ENCODE data around the gene AGAP1.

Gene AGAP1

GRCh38 chr2:235492850-235493344, 946 bp upstream of the AGAP1 start:
- no peak for DNase-seq

DNA sequence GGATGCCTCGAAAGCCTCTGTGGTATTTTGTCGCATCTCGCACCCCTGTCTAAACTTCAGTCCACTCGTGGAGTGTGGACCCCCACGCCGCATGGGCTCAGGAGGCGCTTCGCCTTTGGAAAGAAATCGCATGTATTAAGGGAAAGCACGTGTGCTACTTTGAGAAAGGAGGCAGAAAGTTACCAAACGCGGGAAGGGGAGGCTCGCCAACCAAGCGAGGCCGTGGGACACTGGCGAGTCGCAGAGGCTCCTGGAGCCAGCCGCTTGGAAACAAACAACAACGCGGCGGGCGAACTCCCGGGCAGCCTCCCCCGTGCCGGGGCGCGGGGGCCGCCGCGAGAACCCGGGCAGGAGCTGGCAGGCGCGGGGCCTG, 455 bp upstream of the AGAP1 start:
- no peak for DNase-seq

GRCh38 chr2:235494716-235495372, 1.0 kb downstream of the AGAP1 start:
- DNase-seq: no peak

GRCh38 chr2:235495373-235496238, 1.8 kb downstream of the AGAP1 start:
- no peak for DNase-seq

- no peak for DNase-seq
Observed at GRCh38 chr2:235496239-235496621, 2.4 kb downstream of the AGAP1 start.

DNA sequence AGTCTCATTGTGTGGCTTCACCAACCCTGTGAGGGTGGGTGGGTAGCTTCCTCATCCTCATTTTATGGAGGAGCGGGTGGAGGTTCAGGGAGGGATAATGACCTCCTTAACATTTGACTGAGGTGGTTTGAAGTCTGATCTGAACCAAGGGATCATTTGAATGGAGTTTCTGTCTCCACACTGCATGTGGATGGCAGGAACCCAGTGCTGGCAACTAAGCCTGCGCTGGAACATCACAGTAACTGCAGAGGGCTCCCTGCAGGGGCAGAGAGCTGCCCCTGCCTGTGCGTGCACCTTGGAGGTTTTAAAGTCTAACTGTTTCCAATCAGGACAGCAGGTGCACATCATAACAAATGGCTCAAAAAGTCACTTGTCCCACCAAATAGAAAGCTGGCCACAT, 3.3 kb downstream of the AGAP1 start:
- DNase-seq: no peak

- no peak for DNase-seq
Observed at GRCh38 chr2:235498541-235498940, 4.7 kb downstream of the AGAP1 start.

GRCh38 chr2:235498946-235499812, 5.3 kb downstream of the AGAP1 start:
- DNase-seq: no peak

DNA sequence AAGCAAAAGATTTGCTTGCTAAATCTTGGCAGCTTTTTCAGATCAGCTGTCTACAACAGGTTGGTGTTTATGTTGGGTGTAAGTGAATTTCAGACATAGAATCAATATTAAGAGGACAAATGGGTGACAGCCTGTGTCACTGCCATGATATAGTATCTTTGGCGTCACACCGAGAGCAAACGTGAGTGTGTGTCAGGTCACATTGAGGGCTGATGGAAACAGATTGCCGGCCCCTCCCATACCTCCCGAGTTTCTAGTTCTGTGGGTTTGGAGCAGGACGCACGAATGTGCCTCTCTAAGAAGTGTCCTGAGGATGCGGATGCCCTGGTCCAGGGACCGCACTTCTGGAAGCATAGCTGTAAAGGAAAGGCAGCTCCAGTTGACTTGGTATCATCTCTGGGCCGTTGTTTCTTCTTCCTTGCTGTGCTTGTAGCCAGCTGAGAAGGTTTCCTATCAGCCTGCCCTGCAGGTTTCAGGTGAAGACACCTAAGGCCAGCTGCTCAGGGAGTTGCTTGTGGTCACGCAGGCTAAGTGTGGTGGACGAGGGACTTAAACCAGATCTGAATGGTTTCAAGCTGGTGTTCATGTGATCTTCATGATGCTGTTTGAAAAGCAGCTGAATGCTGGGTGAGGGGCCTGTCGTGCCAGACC, 6.4 kb downstream of the AGAP1 start:
- DNase-seq: no peak

DNA sequence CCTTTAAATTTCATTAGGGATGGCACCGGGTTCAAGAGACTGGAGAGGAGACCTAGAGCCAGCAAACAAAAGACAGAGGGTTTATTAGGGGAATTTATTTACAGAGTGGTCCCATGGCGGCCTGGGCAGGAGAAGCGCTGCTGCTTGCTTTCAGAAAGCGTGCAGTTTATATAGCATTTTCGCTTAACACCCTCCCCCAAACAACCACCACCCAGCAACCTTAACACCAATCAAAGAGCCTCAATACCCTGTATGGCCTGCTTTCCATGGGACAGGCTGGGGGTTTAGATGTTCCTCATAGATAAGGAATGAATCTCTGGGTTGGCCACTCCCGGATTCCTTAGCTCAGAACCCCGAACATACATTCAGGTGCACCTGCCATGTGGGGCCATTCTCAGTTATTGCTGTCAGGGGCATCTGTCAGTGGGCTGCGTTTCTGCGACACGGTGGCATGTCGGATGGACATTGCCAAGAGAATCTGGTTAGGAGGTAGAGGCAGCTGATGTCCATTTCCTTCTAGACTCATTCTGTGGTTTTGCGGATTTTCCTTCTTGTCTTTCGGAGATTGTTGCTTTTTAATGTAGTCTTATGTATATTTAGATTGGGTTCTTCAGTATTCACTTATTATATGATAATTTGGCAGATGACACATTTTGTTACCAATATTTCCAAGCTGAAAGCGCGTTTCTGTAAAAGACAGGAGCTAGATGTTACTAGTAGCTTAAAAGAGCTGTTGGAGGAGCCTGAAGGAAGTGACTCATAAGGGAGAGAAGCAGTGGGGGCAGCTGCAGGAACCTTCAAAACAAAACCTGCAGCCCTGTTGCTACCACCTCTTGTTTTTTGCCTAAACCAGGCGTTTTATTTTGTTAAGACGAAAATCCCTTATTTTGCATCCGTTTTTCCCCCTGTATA, 7.2 kb downstream of the AGAP1 start:
- DNase-seq: no peak

DNA sequence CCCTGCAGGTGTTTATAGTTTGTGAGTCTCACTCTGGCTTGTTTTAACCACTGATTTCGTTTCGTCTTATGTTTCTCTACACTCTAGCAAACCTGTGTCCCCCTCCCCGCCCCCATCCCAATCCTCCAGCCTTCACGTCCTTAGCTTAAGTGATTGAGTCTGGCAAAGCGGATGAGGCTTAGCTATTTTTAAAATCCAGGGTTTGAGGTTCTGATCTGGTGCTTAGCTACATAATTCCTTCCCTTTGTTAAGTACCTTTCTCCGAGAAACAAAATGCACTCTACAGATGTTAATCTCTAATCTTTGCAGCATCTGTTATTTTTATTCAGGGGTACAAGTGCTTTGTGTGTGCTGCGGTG, 7.8 kb downstream of the AGAP1 start:
- DNase-seq: no peak

DNA sequence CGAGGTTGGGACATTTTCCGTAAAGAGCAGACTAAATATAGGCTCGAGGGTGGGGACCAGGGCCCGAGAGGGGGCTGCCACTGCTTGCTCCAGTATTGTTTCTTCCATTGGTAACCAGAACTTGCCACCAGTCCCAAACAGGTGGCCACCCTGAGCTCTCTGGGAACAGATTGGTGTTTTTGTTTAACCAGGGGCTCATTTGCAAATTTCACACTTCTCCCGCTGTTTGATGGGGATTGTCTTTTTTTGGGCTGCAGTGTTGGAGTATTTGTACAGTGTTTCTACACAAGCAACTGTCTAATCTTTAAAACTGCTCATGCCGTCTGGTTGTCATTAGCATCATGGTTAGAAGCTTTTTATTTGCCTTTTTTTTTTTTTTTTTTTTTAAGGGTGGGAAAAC, 8.5 kb downstream of the AGAP1 start:
- no peak for DNase-seq

DNA sequence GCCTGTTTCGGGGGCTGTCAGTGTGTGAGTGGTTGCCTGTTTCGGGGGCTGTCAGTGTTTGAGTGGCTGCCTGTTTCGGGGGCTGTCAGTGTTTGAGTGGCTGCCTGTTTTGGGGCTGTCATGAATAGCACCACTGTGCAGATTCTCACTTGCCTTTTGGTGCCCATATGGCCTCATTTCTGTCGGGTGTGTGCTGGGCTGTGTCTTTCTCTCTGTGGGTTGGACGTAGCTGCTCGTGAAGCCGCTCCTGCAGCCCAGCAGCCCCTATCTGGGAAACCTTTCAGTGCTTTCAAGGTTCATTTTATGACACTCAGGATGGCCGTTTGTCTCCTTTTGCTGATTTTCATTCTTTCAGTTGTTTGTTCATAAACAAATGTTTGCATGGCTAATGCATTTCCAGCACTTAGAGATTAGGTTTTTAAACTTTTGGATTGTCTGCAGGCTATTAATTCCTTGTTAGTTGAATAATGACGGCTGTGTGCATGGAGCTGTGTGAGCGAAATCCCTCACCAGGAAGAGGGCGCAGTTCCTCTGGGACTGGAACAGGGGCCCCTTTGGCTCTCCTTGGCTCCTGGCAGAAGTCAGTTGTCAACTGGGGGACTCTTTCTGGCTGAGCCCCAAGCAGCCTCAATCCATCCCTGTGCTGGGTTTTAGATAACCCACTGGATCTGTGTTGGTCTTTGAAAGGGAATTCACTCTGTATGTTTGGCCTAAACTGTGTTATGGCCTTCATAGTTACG, 10.8 kb downstream of the AGAP1 start:
- no peak for DNase-seq

GRCh38 chr2:235505181-235505741, 11.4 kb downstream of the AGAP1 start:
- no peak for DNase-seq

DNA sequence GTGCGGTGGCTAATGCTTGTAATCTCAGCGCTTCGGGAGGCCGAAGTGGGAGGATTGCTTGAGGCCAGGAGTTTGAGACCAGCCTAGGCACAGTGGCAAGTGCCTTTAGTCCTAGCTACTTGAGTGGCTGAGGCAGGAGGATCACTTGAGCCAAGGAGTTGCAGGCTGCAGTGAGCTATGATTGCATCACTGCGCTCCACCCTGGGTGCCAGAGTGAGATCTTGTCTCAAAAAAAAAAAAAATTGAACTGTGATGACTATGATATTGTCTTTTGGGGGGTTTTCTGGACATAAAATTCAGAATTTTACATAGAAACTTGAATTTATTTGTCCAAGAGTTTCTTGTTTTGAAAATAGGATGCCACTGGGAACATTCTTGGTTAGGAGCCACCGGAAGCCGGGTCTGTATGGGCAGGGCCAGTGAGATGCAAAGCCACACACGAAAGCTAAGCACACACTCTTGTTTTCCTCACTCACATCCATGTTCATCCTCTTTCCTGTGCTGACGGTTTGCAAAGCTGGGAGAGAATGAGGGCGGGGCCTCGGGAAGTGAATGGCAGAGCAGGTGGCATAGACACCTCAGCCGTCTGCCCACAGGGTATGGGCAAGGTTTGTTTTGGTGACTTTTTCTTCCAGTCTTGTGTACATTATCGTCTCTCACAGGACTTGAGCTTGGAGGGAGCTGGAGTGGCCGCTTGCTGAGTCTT, 12.6 kb downstream of the AGAP1 start:
- no peak for DNase-seq

DNA sequence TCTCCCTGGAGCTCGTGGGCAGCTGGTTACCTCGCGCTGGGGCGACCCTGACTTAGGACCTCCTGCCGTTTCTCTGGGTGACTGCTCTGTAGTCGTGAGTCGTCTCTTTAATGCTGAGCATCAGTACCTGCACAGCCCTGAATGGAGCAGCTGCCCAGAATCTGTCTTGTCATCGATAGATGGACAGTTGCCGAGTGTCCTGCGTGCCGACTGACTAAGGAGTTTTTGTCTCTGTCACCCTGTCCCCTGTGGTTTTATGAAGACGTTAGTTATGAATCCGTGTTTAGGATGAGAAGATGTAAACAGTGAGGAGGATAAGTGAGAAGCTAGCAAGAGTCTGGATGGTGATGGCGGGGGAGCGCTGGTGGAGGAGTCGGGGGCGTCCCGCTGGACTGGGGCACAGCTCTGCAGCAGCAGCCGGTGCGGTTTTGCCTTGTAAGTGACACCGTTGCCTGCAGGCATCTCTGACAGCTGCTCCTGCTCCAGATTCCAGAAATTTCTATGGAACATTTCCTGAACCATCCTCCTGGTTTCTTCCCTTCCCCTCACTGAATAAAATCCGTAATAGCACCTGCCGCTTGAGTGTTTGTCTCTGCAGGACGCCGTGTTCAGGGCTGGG, 13.3 kb downstream of the AGAP1 start:
- DNase-seq: no peak

DNA sequence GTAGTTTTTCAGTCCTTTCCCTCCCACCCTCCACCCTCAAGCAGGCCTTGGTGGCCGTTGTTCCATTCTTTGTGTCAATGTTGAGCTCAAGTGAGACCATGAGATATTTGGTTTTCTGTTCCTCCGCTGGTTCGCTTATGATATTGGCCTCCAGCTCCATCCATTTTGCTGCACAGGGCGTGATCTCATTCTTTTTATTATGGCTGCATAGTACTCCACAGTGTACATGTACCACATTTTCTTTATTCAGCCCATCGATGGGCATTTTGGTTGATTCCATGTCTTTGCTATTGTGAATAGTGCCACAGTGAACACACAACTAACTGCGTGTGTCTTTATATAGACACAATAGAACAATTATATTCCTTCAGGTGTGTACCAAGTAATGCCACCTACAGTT, 14.1 kb downstream of the AGAP1 start:
- no peak for DNase-seq

GRCh38 chr2:235508371-235509160, 14.7 kb downstream of the AGAP1 start:
- no peak for DNase-seq

DNA sequence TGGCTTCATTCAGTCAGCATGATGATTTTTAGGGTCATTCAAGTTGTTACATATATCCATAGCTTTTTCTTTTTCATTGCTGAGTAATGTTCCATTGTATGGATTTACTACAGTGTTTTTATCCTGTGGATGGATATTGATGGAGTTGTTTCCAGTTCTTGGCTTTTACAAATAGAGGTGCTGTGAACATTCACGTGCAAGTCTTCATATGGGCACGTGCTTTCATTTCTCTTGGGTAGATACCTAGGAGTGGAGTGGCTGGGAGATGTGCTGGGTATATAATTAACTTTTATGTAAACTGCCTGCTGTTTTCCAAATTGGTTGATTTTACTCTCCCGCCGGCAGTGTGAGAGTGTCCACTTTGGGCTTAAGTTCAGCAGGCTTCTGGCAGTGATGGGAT, 16.5 kb downstream of the AGAP1 start:
- DNase-seq: no peak

Data from stimulated activated naive CD4-positive, alpha-beta T cell (primary cell).